Type B pancreatic cell (in vitro differentiated cells): ENCODE data around the gene MYO18A. TPM values are rescaled to one million over a fixed set of nuclear protein-coding genes. Genes with fewer than 3 reads are reported as not detected.

Source experiments
- DNase-seq: peaks from one replicate; pipeline ENCODE4 v3.0.0; 2021; ENCODE audit warnings: mixed read lengths; ENCODE audit not compliant: unreplicated experiment; ENCODE audit errors: extremely low spot score
- H3K27ac Mint-ChIP-seq: 2 replicates; pipeline ENCODE4 v1.8.0; 2021; ENCODE audit warnings: mild to moderate bottlenecking, mixed read lengths
- H3K27me3 Mint-ChIP-seq: 2 replicates; pipeline ENCODE4 v1.8.0; 2021; ENCODE audit warnings: mixed read lengths
- H3K36me3 Mint-ChIP-seq: 2 replicates; pipeline ENCODE4 v1.8.0; 2021; ENCODE audit warnings: mixed read lengths
- H3K4me1 Mint-ChIP-seq: one replicate; pipeline ENCODE4 v1.8.0; 2021; ENCODE audit warnings: mixed read lengths; ENCODE audit not compliant: unreplicated experiment
- H3K4me3 Mint-ChIP-seq: 2 replicates; pipeline ENCODE4 v1.8.0; 2021; ENCODE audit warnings: mild to moderate bottlenecking, mixed read lengths
- H3K9me3 Mint-ChIP-seq: 2 replicates; pipeline ENCODE4 v1.8.0; 2021; ENCODE audit warnings: mixed read lengths
- CTCF ChIP-seq: fragments of 200-600 bp; sonication (generic); conservative IDR thresholded peaks from 2 replicates; pipeline ENCODE4 v1.5.0; 2021; ENCODE audit warnings: antibody characterized with exemption, mild to moderate bottlenecking
- total RNA-seq: library from RNA; stranded (reverse); gene quantifications from 2 replicates; pipeline ENCODE4 v1.2.1, GENCODE V29; 2021; ENCODE audit warnings: low replicate concordance

Gene MYO18A
- total RNA-seq, 1 donor from 2014 or later, result 46.6 TPM

- Mint-ChIP-seq H3K4me1 (peaks cover 8% of the 10 kb centered on the region), H3K9me3 (no peaks in the 10 kb centered on the region), H3K36me3 (no peaks in the 10 kb centered on the region), H3K27me3 (no peaks in the 10 kb centered on the region), H3K27ac (no peak overlapping the region), H3K4me3 (no peak overlapping the region)
- DNase-seq, result no peak
- TF ChIP-seq CTCF, result no peak
Measured at GRCh38 chr17:29216181-29216580, 36.0 kb upstream of the MYO18A start.

GRCh38 chr17:29215717-29216116, 35.5 kb upstream of the MYO18A start:
- no peak for DNase-seq
- Mint-ChIP-seq H3K36me3 (no peaks in the 10 kb centered on the region), H3K27me3 (no peaks in the 10 kb centered on the region), H3K4me1 (peaks cover 8% of the 10 kb centered on the region), H3K4me3 (no peak overlapping the region), H3K9me3 (no peaks in the 10 kb centered on the region), H3K27ac (no peak overlapping the region)
- TF ChIP-seq CTCF, result no peak

- Mint-ChIP-seq H3K36me3 (no peaks in the 10 kb centered on the region), H3K4me3 (no peak overlapping the region), H3K27me3 (no peaks in the 10 kb centered on the region), H3K4me1 (peaks cover 8% of the 10 kb centered on the region), H3K9me3 (no peaks in the 10 kb centered on the region), H3K27ac (no peak overlapping the region)
- TF ChIP-seq CTCF, result no peak
- no peak for DNase-seq
Measured at GRCh38 chr17:29215174-29215573, 35.0 kb upstream of the MYO18A start.

GRCh38 chr17:29214215-29215146, 34.3 kb upstream of the MYO18A start:
- DNase-seq, result no peak
- H3K9me3 Mint-ChIP-seq, result no peaks in the 10 kb centered on the region
- no peaks in the 10 kb centered on the region for H3K27me3 Mint-ChIP-seq
- no peak overlapping the region for H3K27ac Mint-ChIP-seq
- TF ChIP-seq CTCF, result no peak
- H3K4me3 Mint-ChIP-seq, result no peak overlapping the region
- H3K4me1 Mint-ChIP-seq, result peaks cover 5% of the 10 kb centered on the region
- no peaks in the 10 kb centered on the region for H3K36me3 Mint-ChIP-seq

GRCh38 chr17:29212681-29213121, 32.5 kb upstream of the MYO18A start:
- Mint-ChIP-seq H3K9me3 (no peaks in the 10 kb centered on the region), H3K27ac (no peak overlapping the region), H3K4me3 (no peak overlapping the region), H3K4me1 (no peaks in the 10 kb centered on the region), H3K36me3 (no peaks in the 10 kb centered on the region), H3K27me3 (no peaks in the 10 kb centered on the region)
- DNase-seq, result no peak
- TF ChIP-seq CTCF, result no peak
